NCI-H1417 (cell line): Measurements from ENCODE around the gene TMEM200C.

ENCODE experiments used
- DNase-seq, 3 experiments: peaks; one replicate each; lab custom pipeline; 2025; lab: John Stamatoyannopoulos, UW

The TMEM200C gene

GRCh38 chr18:5895299-5895875 lies at the start of gene TMEM200C:
Gene TMEM200C, minus strand, starts transcription at chr18:5895522. Its CDS starts 3,459 bp downstream, at chr18:5892063.
- DNase-seq, result peak; percentile 41 to 44 (median 43)

GRCh38 chr18:5944448-5944847 lies 49.1 kb upstream of the TMEM200C start:
- no peak for DNase-seq

DNA sequence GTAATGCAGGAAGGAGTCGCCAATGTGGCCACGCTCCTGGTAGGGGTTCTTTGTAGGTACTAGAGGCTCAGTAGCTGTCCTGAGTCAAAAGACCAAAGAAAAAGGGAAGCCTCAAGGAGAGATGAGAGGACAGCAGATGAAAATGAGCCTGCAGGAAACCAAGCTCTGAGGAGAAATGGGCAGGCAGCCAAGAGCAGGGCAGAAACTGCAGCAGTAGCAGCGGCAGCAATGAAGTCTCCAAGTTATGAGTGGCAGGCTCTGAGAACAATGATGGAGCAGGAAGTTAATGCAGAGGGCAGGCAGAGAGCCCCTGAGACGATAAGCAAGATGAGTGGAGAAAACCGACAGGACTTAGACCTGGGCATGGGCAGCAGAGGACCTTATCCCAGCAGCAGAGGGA lies 48.2 kb upstream of the TMEM200C start:
- peak in 1 of 3 experiments; percentile 12 for DNase-seq

- no peak for DNase-seq
Measured at GRCh38 chr18:5942591-5942990, 47.3 kb upstream of the TMEM200C start.

- DNase-seq, result no peak
Measured at GRCh38 chr18:5941890-5942289, 46.6 kb upstream of the TMEM200C start.

DNA sequence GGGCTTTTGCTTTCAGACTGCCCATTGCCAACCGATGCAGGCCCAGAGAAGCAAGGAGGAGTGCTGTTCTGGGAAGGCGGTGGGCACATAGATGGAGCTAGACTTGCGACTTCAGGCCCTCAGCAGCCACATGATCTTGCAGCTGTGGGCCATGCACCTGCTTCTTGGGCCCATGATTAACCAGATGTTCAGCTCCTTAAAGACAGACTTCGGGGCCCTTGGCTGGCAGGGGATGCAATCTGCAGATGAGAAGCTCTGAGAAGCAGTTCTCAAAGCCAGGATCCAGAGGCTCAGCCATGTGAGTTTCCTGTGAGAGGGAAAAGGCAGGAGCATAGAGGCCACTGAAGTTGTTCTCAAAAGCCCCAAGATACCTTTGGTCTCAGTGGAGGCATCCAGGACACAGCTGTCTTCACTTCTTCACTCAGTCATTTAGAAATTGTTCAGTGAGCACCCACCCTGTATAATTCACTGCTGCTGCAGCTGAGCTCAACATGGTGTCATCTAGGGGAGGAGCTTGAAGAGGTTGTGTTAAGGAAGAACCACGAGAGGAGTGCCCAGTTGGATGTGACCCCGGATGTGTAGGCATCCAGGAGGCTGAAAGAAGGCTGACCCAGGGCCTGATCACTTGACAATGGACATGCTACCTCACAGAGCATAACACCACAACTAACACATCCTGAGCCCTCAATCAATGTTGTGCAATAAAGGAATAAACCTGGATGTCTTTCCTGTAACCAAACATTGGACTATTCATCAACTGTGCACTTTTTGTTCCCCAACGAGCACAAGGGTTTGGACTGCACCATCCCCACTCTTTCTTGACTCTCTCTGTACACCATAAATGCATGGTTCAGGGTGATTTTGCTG lies 44.7 kb upstream of the TMEM200C start:
- no peak for DNase-seq

- DNase-seq, result no peak
Measured at GRCh38 chr18:5937795-5938194, 42.5 kb upstream of the TMEM200C start.

GRCh38 chr18:5937121-5937520 lies 41.8 kb upstream of the TMEM200C start:
- DNase-seq, result no peak

DNA sequence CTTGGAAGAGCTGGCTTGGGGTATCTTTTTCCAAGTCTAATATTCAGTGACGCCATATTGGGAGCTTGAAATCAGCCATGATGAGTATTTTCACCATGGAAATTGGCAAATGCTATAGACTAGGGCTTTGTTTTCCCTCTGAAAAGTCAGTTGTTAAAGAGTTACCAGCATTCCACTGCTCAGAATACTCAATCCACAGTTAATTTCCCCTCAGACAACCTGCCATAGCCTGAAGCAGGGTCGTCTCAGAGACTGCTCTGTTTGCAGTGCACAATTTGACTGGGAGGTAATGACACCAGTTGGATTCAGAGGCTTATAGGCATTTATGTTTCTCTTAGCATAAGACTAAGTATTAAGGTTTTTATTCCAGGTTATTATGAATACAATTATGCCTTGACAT lies 35.5 kb upstream of the TMEM200C start:
- DNase-seq, result no peak

GRCh38 chr18:5918205-5918858 lies 23.0 kb upstream of the TMEM200C start:
- DNase-seq, result peak in 1 of 3 experiments; percentile 52

DNA sequence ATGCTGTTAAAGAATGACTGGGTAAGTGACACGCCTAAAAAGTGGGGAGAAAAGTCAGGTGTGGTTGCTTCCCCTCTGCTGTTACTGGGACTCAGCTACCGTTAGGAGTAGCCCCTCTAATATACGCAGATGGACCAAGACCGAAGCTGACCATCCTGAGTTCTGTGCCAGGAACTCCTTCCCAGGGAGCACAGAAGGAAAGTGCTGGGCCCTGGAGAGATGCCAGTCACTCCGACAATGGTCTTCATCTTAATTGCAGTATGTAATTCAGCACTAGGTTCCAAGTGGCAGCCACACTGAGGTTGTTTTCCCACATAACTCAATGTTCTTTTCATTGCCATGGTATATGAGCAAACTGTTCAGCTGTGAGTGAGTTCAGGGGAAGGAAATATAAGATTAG lies 19.6 kb upstream of the TMEM200C start:
- DNase-seq, result no peak

DNA sequence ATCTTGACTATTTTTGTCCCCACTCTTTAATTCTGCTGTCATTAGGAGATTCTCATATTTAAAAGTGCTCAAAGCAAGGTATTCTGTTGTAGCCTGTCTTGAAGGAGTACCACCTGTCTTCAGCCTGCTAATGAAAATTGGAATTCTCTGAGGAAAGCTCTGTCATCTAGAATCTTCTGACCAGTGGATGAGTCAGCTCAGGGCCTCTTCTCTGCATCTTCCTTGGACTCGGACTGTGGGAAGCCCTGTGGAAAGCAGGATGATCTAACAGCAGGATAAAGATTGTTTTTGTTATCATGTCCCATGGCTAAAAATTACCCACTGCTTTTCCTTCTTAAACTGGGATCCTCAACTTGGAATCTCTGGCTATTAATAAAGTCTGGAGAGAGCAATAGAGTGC lies 18.7 kb upstream of the TMEM200C start:
- no peak for DNase-seq

DNA sequence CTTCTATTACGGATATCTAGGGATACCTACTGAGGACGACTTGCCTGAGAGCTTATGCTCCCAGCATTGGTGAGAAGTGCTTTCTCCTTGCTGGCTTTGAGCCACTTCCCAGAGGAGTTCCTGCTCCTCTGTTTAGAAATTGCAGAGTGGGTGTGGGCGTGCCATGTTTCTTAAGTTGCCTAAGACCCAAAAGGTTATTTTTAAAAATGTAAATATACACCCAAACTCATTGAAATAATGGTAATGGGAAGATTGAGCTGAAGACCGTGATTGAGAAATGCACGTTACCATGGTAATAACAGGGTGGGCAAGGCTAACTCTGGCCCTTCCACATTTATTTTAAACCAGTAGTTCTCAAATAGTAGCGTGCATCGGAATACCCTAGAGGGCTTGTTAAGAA lies 17.2 kb upstream of the TMEM200C start:
- no peak for DNase-seq

DNA sequence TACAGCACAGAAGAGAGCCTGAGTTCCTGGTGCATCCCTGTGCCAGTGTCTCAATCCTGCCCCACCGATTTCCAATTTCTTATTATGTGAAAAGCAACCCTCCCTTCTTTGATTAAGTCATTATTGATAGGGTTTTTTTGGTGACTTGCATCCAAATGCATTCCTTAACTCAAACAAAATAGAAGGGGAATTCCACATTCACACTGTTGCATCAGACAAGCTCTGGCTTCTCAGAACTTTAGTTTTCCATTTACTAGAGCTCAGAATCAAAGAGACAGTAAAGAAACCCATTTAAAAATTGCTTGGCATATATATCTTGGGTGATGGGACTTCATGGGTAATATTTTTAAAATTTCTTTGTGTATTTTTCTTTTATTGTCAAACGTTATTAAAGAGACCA lies 13.8 kb upstream of the TMEM200C start:
- DNase-seq, result no peak

GRCh38 chr18:5903386-5903785 lies 8.1 kb upstream of the TMEM200C start:
- DNase-seq, result no peak

- no peak for DNase-seq
Measured at GRCh38 chr18:5900262-5900661, 4.9 kb upstream of the TMEM200C start.

- DNase-seq, result no peak
Measured at GRCh38 chr18:5899835-5900234, 4.5 kb upstream of the TMEM200C start.

DNA sequence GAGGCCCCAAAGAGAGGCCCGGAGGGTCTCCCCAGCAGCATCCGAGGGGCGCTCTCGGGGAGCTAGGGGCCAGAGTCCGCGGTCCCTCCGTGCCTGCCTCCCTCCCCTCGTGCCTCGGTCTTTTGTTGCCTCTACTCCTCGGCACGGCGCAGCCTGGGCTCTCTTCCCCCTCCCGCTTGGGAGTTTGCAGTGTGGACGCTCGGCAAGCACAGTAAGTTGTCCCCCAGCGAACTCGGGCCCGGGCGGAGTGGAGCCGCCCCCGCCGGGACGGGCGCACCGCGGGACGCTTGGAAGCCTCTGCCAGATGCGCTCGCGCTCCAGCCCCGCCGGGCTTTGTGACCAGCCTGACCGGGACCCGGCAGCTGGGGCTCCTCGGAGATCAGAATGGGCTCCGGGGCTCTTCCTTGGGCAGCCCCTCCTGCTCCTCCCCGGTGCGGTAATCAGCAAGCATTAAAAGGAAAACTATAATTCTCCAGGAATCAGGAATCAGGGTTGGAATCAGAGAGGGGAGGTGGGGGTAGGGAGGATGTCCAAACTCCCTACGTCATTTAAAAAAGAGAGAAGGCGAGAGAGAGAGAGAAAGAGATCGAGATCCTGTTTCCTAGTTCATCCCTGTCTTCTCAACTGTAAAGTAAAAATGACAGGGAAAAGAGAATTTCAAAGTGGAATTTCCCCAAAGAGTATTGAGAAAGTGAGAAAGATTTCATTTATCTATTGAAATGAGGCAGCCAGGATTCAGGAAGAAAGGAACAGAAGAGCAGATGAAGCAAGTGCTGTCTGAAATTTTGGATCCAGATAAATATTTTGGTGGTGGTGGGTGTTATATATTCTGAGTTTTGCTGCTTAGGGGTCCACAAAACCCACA lies 786 bp upstream of the TMEM200C start:
- DNase-seq, result peak in 1 of 3 experiments; percentile 47

- peak in 2 of 3 experiments; percentile 43 to 44 for DNase-seq
Measured at GRCh38 chr18:5894611-5895298, 567 bp downstream of the TMEM200C start.

DNA sequence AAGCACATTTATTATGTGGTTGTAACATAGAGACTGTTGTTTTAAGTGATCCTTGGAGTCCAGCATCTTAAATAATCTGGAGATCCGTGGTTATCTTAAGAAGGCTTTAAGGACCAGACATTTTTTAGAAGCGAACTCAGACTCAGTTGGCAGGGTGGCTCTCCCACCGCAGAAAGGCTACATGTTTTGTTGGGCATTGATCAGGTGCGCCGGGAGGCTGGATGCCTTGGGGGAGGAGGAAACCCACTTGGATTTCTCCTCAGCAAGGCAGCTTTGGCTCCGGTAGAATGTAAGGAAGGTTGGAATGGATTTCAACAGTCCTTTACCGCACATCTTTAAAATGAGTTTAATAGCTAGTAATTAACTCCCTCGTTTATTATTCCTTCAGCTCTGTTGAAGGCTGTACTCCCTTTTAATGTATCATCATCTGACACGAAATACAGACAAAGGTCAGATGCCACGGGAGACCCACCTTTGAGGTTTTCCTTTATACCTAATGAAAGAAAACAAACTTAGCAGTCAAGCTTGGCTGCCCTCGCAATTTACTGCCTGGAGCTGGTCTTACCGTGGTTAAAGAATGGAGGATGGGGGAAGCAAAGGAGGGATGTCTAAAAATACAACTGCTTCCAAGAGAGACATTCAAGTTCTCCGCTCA lies 1.2 kb downstream of the TMEM200C start:
- DNase-seq, result peak in 1 of 3 experiments; percentile 24
